ENCODE data around the gene CPM. TPM values are rescaled to one million over a fixed set of nuclear protein-coding genes. Genes with fewer than 3 reads are reported as not detected.

The CPM gene
- polyA plus RNA-seq, 3 donors = 8.4 to 32.4 (median 26.2) TPM

GRCh38 chr12:68913682-68914081, 19.3 kb downstream of the CPM start:
- Histone ChIP-seq H3K27me3 (ENCODE audit: control insufficient read depth in 2 of 2, insufficient read depth in 2 of 2, low read length in 2 of 2) (no peaks in the 10 kb centered on the region), H3K9ac (ENCODE audit: insufficient read depth, low read length, poor library complexity, severe bottlenecking) (no peak overlapping the region), H3K9me3 (replicated peaks in 1 of 2; ENCODE audit: control insufficient read depth in 1 of 2, insufficient read depth in 1 of 2, low read length in 2 of 2) (no peaks in the 10 kb centered on the region), H3K4me3 (replicated peaks in 1 of 3; ENCODE audit: low read depth in 2 of 3, low read length in 3 of 3) (no peak overlapping the region), H3K4me1 (ENCODE audit: control insufficient read depth in 1 of 2, insufficient read depth in 2 of 2, low read length in 2 of 2) (peaks cover 3 to 4% of the 10 kb centered on the region in 2 donors), H3K27ac (ENCODE audit: low read depth in 1 of 2, low read length in 2 of 2) (no peak overlapping the region), H3K4me2 (replicated peaks; ENCODE audit: extremely low read depth, low read length, poor library complexity, severe bottlenecking) (no peak overlapping the region), H3K79me2 (ENCODE audit: insufficient read depth, low read length) (peaks cover 4% of the 10 kb centered on the region), H4K20me1 (ENCODE audit: insufficient read depth, low read length) (peaks cover 3% of the 10 kb centered on the region), H2AFZ (ENCODE audit: insufficient read depth, low read depth, low read length, poor library complexity, severe bottlenecking) (no peak overlapping the region), H3K36me3 (replicated peaks in 1 of 2; ENCODE audit: control insufficient read depth in 1 of 2, insufficient read depth in 2 of 2, low read length in 2 of 2) (no peaks in the 10 kb centered on the region)
- Mint-ChIP-seq H3K36me3 (peaks cover 9 to 12% of the 10 kb centered on the region in 2 donors), H3K9me3 (no peaks in the 10 kb centered on the region), H3K4me3 (no peak overlapping the region), H3K27ac (no peak overlapping the region), H3K4me1 (peaks cover 9% of the 10 kb centered on the region), H3K27me3 (ENCODE audit: low read depth in 3 of 3) (no peaks in the 10 kb centered on the region)
- TF ChIP-seq CTCF (IDR thresholded peaks at IDR 0.05) = no peak
- WGBS (ENCODE audit: insufficient coverage) = 100% methylated on average over 2 of the region's 4 CpGs
- intact Hi-C loops (cut with micrococcal nuclease) = no loop called here
- no peak for DNase-seq

- peaks cover 3 to 4% of the 10 kb centered on the region in 2 donors for H3K4me1 ChIP-seq (ENCODE audit: control insufficient read depth in 1 of 2, insufficient read depth in 2 of 2, low read length in 2 of 2)
- no peak overlapping the region for H3K4me2 ChIP-seq (replicated peaks; ENCODE audit: extremely low read depth, low read length, poor library complexity, severe bottlenecking)
- intact Hi-C loops (cut with micrococcal nuclease) = no loop called here
- peaks cover 4% of the 10 kb centered on the region for H3K79me2 ChIP-seq (ENCODE audit: insufficient read depth, low read length)
- DNase-seq = no peak
- peaks cover 3% of the 10 kb centered on the region for H4K20me1 ChIP-seq (ENCODE audit: insufficient read depth, low read length)
- H3K27ac ChIP-seq (ENCODE audit: low read depth in 1 of 2, low read length in 2 of 2) = no peak overlapping the region
- Mint-ChIP-seq H3K36me3 (peaks cover 17 to 18% of the 10 kb centered on the region in 2 donors), H3K9me3 (no peaks in the 10 kb centered on the region), H3K27ac (no peak overlapping the region), H3K27me3 (ENCODE audit: low read depth in 3 of 3) (no peaks in the 10 kb centered on the region), H3K4me1 (peaks cover 9% of the 10 kb centered on the region), H3K4me3 (no peak overlapping the region)
- 100% methylated on average over 2 of the region's 2 CpGs for WGBS (ENCODE audit: insufficient coverage)
- H2AFZ ChIP-seq (ENCODE audit: insufficient read depth, low read depth, low read length, poor library complexity, severe bottlenecking) = no peak overlapping the region
- H3K9me3 ChIP-seq (replicated peaks in 1 of 2; ENCODE audit: control insufficient read depth in 1 of 2, insufficient read depth in 1 of 2, low read length in 2 of 2) = no peaks in the 10 kb centered on the region
- H3K4me3 ChIP-seq (replicated peaks in 1 of 3; ENCODE audit: low read depth in 2 of 3, low read length in 3 of 3) = no peak overlapping the region
- no peak for TF ChIP-seq CTCF (IDR thresholded peaks at IDR 0.05)
- no peaks in the 10 kb centered on the region for H3K36me3 ChIP-seq (replicated peaks in 1 of 2; ENCODE audit: control insufficient read depth in 1 of 2, insufficient read depth in 2 of 2, low read length in 2 of 2)
- H3K27me3 ChIP-seq (ENCODE audit: control insufficient read depth in 2 of 2, insufficient read depth in 2 of 2, low read length in 2 of 2) = no peaks in the 10 kb centered on the region
- H3K9ac ChIP-seq (ENCODE audit: insufficient read depth, low read length, poor library complexity, severe bottlenecking) = no peak overlapping the region
Measured at GRCh38 chr12:68912916-68913315, 20.1 kb downstream of the CPM start.
